Keratinocyte (primary cell): ENCODE measurements around the gene GARRE1.

ENCODE experiments used
- EZH2 ChIP-seq: IDR thresholded peaks from one replicate; pipeline ENCODE4 v1.6.1; 2012; ENCODE audit warnings: inconsistent platforms, mild to moderate bottlenecking, low read length, moderate library complexity
- TF ChIP-seq, protein P1 (sequence below), 3 experiments: IDR thresholded peaks in 1 of 3; conservative IDR thresholded peaks in 1 of 3; optimal IDR thresholded peaks in 1 of 3; 2 replicates in 2 of 3; 3 replicates in 1 of 3; pipeline versions ENCODE3 to v1.5.1; 2011; ENCODE audit warnings: low read length in 3 of 3, mild to moderate bottlenecking in 3 of 3, moderate library complexity in 2 of 3, control low read depth in 1 of 3, inconsistent platforms in 1 of 3; ENCODE audit not compliant: insufficient read depth in 2 of 3; ENCODE audit errors: extremely low read depth in 1 of 3

DNA sequence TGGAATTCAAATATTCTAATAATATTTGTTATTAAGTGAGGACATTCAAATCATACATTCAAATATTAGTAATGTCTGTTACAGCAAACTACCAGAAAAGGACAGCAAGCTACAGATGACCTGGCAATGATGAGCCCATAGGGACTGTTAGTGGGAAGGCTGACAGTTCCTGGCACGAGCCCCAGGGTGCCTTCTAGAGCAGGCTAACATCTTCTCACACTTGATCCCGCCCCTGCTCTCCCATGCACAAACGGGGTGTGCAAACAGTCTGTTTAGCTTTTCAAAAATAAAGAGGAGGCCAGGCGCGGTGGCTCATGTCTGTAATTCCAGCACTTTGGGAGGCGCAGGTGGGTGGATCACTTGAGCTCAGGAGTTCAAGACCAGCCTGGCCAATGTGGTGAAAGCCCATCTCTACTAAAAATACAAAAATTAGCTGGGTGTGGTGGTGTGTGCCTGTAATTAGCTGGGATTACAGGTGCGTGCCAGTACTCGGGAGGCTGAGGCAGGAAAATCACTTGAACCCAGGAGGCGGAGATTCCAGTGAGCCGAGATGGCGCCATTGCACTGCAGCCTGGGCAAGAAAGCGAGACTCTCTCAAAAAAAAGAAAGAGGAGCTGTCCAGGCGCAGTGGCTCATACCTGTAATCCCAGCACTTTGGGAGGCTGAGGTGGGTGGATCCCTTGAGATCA lies 9.6 kb upstream of the GARRE1 start:
- TF ChIP-seq, protein P1, sequence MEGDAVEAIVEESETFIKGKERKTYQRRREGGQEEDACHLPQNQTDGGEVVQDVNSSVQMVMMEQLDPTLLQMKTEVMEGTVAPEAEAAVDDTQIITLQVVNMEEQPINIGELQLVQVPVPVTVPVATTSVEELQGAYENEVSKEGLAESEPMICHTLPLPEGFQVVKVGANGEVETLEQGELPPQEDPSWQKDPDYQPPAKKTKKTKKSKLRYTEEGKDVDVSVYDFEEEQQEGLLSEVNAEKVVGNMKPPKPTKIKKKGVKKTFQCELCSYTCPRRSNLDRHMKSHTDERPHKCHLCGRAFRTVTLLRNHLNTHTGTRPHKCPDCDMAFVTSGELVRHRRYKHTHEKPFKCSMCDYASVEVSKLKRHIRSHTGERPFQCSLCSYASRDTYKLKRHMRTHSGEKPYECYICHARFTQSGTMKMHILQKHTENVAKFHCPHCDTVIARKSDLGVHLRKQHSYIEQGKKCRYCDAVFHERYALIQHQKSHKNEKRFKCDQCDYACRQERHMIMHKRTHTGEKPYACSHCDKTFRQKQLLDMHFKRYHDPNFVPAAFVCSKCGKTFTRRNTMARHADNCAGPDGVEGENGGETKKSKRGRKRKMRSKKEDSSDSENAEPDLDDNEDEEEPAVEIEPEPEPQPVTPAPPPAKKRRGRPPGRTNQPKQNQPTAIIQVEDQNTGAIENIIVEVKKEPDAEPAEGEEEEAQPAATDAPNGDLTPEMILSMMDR (optimal IDR thresholded peaks at IDR 0.05 in 1 of 3, IDR thresholded peaks at IDR 0.05 in 1 of 3, conservative IDR thresholded peaks at IDR 0.05 in 1 of 3; ENCODE audit: extremely low read depth in 1 of 3, insufficient read depth in 2 of 3, low read length in 3 of 3): no peak
- TF ChIP-seq EZH2: no peak
